Activated CD8-positive, alpha-beta memory T cell treated with anti-CD3 and anti-CD28 coated beads for 4 hours (primary cell): ENCODE results near the gene CNKSR3.
"Not testable (repeated sequence)": the region's sequence is repeated elsewhere in the genome, so short reads cannot be mapped to it uniquely, and the experiment has no call there.

Experiments used
- DNase-seq, 2 donors: peaks; one replicate each; pipeline ENCODE4 v3.0.0-alpha.2; 2020; ENCODE audit warnings: low read depth in 2 of 2

CNKSR3 gene

GRCh38 chr6:154528310-154528915, 17.9 kb upstream of the CNKSR3 start:
- DNase-seq: no peak

GRCh38 chr6:154526996-154527395, 16.5 kb upstream of the CNKSR3 start:
- no peak for DNase-seq

GRCh38 chr6:154522576-154522975, 12.1 kb upstream of the CNKSR3 start:
- DNase-seq: no peak

- DNase-seq: no peak
These were observed 10.9 kb upstream of the CNKSR3 start for GRCh38 chr6:154521412-154521811.

- DNase-seq: no peak
These were observed 9.8 kb upstream of the CNKSR3 start for GRCh38 chr6:154520280-154520679.

- no peak for DNase-seq
These were observed 7.9 kb upstream of the CNKSR3 start for GRCh38 chr6:154518396-154518795.

GRCh38 chr6:154516276-154516675, 5.8 kb upstream of the CNKSR3 start:
- no peak for DNase-seq

GRCh38 chr6:154515826-154516225, 5.3 kb upstream of the CNKSR3 start:
- DNase-seq: no peak

- DNase-seq: not testable (repeated sequence)
These were observed 4.6 kb upstream of the CNKSR3 start for GRCh38 chr6:154515076-154515475.

- DNase-seq: no peak
These were observed 4.0 kb upstream of the CNKSR3 start for GRCh38 chr6:154514481-154514880.

- DNase-seq: no peak
These were observed 3.3 kb upstream of the CNKSR3 start for GRCh38 chr6:154513601-154514320.

- no peak for DNase-seq
These were observed 1.7 kb upstream of the CNKSR3 start for GRCh38 chr6:154512201-154512600.

- DNase-seq: no peak
These were observed 1.3 kb upstream of the CNKSR3 start for GRCh38 chr6:154511791-154512190.

- no peak for DNase-seq
These were observed 903 bp downstream of the CNKSR3 start for GRCh38 chr6:154509421-154510143.

- no peak for DNase-seq
These were observed 1.7 kb downstream of the CNKSR3 start for GRCh38 chr6:154508573-154509375.

GRCh38 chr6:154506991-154507898, 3.2 kb downstream of the CNKSR3 start:
- DNase-seq: no peak

- no peak for DNase-seq
These were observed 3.9 kb downstream of the CNKSR3 start for GRCh38 chr6:154506582-154506981.

GRCh38 chr6:154506108-154506507, 4.4 kb downstream of the CNKSR3 start:
- DNase-seq: no peak

GRCh38 chr6:154504865-154505449, 5.5 kb downstream of the CNKSR3 start:
- no peak for DNase-seq

GRCh38 chr6:154504102-154504501, 6.4 kb downstream of the CNKSR3 start:
- DNase-seq: no peak

- DNase-seq: no peak
These were observed 6.8 kb downstream of the CNKSR3 start for GRCh38 chr6:154503658-154504057.
